Upper lobe of left lung (tissue), 6 donors: ENCODE data around the gene RAD51D. TPM values are rescaled to one million over a fixed set of nuclear protein-coding genes. Genes with fewer than 3 reads are reported as not detected.

Experiments
- ATAC-seq, 2 donors: fragments of 200-7000 bp; cut with Tn5 transposase; one replicate each; pipeline ENCODE4 v1.9.1; 2022; ENCODE audit warnings: mild to moderate bottlenecking in 2 of 2, moderate library complexity in 2 of 2; ENCODE audit not compliant: low FRiP score in 2 of 2
- DNase-seq, 2 donors: peaks; one replicate each; pipeline ENCODE4 v3.0.0-alpha.2; 2019 to 2020
- H3K27ac ChIP-seq, 4 donors: fragments of 200-600 bp; sonication (generic); one replicate each; pipeline ENCODE4 v1.5.1; 2016 to 2019
- H3K27me3 ChIP-seq, 4 donors: fragments of 200-600 bp; sonication (generic); one replicate each; pipeline ENCODE4 v1.5.1; 2017 to 2019
- H3K36me3 ChIP-seq, 4 donors: fragments of 200-600 bp; sonication (generic); one replicate each; pipeline ENCODE4 v1.5.1; 2016 to 2019
- H3K4me1 ChIP-seq, 4 donors: fragments of 200-600 bp; sonication (generic); one replicate each; pipeline ENCODE4 v1.5.1; 2018 to 2019
- H3K4me3 ChIP-seq, 4 donors: fragments of 200-600 bp; sonication (generic); one replicate each; pipeline ENCODE4 v1.5.1; 2017 to 2019; ENCODE audit warnings: mild to moderate bottlenecking in 2 of 4, moderate library complexity in 1 of 4
- H3K9me3 ChIP-seq, 4 donors: fragments of 200-600 bp; sonication (generic); one replicate each; pipeline ENCODE4 v1.5.1; 2018 to 2019
- EP300 ChIP-seq, 4 donors: sonication (generic); formaldehyde crosslinking; IDR thresholded peaks; one replicate each; pipeline ENCODE4 v1.5.1; 2017; ENCODE audit warnings: antibody characterized with exemption in 4 of 4, control low read depth in 2 of 4
- POLR2A ChIP-seq, 4 donors: fragments of 450-650 bp; IDR thresholded peaks; one replicate each; pipeline ENCODE4 v1.5.1; 2016 to 2017; ENCODE audit warnings: antibody characterized with exemption in 4 of 4, mild to moderate bottlenecking in 2 of 4
- POLR2AphosphoS5 ChIP-seq, 2 donors: sonication (generic); formaldehyde crosslinking; IDR thresholded peaks; one replicate each; pipeline ENCODE4 v1.5.1; 2017; ENCODE audit warnings: antibody characterized with exemption in 2 of 2
- WGBS, 2 donors: methylation state at CpG; one replicate each; pipeline ENCODE4 v1.1.5; 2017 to 2018; 5-methylcytosine and 5-hydroxymethylcytosine counted together
- total RNA-seq, 6 donors: library from RNA; depleted of rRNA in 4 of 6; stranded (reverse); fragments of >200 nt in 4 of 6; gene quantifications; one replicate each; pipeline versions ENCODE4 v1.1.0 to v1.2.1, GENCODE V29; 2016 to 2021
- TF ChIP-seq, protein P1 (sequence below), 6 experiments: fragments of 450-650 bp in 4 of 6; fragments of 200-600 bp in 2 of 6; sonication (generic) in 2 of 6; IDR thresholded peaks; one replicate each; pipeline ENCODE4 v1.5.1; 2016 to 2019; ENCODE audit warnings: antibody characterized with exemption in 6 of 6
- donor health status: DM: no; HTN: no; CAD: no; lungs with moderate emphysema.
- donor health status: DM: no; HTN: yes; CAD: no; lungs with severe emphysema.

RAD51D gene
- total RNA-seq, 6 donors from 2014 or later = 3.5 to 14.7 (median 7.5) TPM

DNA sequence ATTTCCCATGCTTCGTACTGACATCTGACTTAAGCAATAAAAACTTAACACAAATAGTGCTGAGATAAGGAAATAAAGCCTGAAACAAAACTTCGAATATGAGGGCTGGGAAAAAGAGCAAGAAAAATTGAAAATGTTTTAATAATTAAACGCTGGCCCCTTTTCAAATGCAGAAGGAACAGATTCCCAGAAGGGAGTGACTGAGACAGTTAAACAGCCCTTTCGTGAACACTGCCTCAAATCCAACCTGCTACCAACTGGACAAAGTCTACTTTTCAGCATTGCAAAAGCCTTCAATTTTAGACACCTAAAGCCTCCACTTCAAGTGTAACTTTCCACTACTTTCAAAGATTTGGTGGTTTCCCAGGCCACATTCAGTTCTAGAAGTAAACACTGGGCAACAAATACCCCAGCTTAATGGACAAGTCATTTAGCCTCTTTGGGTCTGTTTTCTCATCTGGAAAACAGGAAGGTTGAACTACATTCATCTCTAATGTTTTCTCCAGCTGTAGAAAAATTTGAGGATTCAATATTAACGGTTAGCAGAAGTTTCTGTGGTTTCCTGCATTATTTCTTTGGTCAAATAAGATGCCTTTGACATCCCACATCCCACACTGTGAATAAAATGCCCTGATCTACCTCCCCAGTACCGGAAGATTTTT is 68.0 kb downstream of the RAD51D start:
- TF ChIP-seq, protein P1, sequence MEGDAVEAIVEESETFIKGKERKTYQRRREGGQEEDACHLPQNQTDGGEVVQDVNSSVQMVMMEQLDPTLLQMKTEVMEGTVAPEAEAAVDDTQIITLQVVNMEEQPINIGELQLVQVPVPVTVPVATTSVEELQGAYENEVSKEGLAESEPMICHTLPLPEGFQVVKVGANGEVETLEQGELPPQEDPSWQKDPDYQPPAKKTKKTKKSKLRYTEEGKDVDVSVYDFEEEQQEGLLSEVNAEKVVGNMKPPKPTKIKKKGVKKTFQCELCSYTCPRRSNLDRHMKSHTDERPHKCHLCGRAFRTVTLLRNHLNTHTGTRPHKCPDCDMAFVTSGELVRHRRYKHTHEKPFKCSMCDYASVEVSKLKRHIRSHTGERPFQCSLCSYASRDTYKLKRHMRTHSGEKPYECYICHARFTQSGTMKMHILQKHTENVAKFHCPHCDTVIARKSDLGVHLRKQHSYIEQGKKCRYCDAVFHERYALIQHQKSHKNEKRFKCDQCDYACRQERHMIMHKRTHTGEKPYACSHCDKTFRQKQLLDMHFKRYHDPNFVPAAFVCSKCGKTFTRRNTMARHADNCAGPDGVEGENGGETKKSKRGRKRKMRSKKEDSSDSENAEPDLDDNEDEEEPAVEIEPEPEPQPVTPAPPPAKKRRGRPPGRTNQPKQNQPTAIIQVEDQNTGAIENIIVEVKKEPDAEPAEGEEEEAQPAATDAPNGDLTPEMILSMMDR (IDR thresholded peaks at IDR 0.05) = no peak
- TF ChIP-seq POLR2A (IDR thresholded peaks at IDR 0.05) (no peak), EP300 (IDR thresholded peaks at IDR 0.05) (no peak), POLR2AphosphoS5 (IDR thresholded peaks at IDR 0.05) (no peak)
- 29 to 34% methylated on average over 6 of the region's 6 CpGs for WGBS, 2 donors
- ATAC-seq = peak in 1 of 2 donors; percentile 31
- Histone ChIP-seq H3K9me3 (no peaks in the 10 kb centered on the region), H3K27me3 (no peaks in the 10 kb centered on the region), H3K4me3 (no peak overlapping the region), H3K4me1 (peaks cover 18 to 38% (median 26%) of the 10 kb centered on the region in 4 donors), H3K36me3 (no peaks in the 10 kb centered on the region), H3K27ac (peak overlapping the region; percentile 55 to 74 (median 64))
- DNase-seq = no peak

DNA sequence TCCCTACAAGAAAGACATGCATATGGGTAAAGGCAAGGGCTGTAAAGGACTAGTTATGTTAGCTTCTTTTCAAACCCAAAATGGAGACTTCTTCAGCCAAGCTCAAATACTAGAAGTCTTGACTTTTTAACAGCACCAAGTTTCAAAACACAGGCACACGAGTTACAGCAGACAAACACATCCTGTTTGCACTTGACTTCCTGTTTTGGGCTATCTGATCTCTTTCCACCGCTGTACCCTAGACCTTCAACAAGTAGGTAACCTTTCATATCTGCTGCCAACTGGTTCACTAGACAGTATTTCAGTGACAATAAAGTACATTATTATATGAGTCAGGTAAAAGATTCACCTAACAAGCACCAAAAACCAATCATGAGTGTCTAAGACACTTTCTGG is 68.5 kb downstream of the RAD51D start:
- Histone ChIP-seq H3K36me3 (no peaks in the 10 kb centered on the region), H3K27ac (peak overlapping the region; percentile 55 to 74 (median 64)), H3K27me3 (no peaks in the 10 kb centered on the region), H3K9me3 (no peaks in the 10 kb centered on the region), H3K4me1 (peaks cover 20 to 40% (median 27%) of the 10 kb centered on the region in 4 donors), H3K4me3 (no peak overlapping the region)
- ATAC-seq (peak; percentile 73 to 77), DNase-seq (peak in 1 of 2 donors; percentile 26)
- 8 to 13% methylated on average over 2 of the region's 2 CpGs for WGBS, 2 donors
- TF ChIP-seq POLR2AphosphoS5 (IDR thresholded peaks at IDR 0.05) = no peak
- TF ChIP-seq POLR2A (IDR thresholded peaks at IDR 0.05) = peak in 1 of 4 donors; percentile 29

DNA sequence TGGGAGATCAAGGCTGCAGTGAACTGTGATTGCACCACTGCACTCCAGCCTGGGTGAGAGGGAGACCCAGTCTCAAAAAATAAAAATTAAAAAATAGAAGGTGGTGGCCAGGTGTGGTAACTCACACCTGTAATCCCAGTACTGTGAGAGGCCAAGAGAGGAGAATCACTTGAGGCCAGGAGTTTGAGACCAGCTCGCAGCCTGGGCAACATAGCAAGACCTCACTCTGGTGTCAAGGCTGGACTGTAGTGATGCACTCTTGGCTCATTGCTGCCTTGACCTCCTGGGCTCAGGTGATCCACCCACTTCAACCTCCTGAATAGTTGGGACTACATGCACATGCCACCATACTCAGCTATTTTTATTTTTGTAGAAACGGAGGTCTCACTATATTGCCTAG is 69.5 kb downstream of the RAD51D start:
- 89 to 90% methylated on average over 2 of the region's 2 CpGs for WGBS, 2 donors
- DNase-seq (no peak), ATAC-seq (no peak)
- TF ChIP-seq, protein P1 (IDR thresholded peaks at IDR 0.05) = no peak
- no peak for TF ChIP-seq POLR2A (IDR thresholded peaks at IDR 0.05)
- no peak for TF ChIP-seq EP300 (IDR thresholded peaks at IDR 0.05)
- TF ChIP-seq POLR2AphosphoS5 (IDR thresholded peaks at IDR 0.05) = no peak
- Histone ChIP-seq H3K4me1 (peaks cover 27 to 46% (median 28%) of the 10 kb centered on the region in 4 donors), H3K9me3 (no peaks in the 10 kb centered on the region), H3K27me3 (no peaks in the 10 kb centered on the region), H3K4me3 (no peak overlapping the region), H3K27ac (peak overlapping the region in 3 of 4 donors; percentile 55 to 74 (median 64)), H3K36me3 (no peaks in the 10 kb centered on the region)

DNA sequence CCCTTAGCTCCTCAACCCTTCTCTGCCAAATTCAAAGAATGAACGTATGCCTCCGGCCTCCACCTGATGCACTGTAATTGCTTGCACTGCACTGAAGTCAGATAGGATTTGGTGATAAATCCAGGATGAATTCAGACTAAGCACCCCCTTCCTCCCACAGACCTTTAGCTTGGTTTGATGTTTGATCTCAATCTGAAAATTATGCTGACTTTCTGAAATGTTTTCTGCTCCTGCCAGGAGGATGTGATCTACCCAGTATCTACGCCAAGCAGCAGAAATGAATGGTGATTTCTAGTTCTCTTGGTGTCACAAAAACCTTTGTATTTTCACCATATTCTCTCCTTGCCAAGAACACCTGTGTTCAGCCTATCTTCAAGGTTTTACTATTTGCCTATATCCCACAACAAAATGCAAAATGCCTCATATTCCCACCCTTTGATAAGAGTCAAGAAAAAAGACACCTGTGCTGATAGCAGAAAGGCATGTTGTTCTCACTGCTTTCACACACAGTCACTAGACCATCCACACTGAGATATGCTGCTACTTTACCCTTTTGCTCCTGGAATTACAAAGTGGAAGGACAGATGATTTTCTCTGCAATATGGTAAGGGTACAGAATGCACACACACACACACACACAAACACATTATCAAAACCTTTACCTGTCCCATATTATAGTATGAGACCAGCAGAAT is 70.8 kb downstream of the RAD51D start:
- DNase-seq = no peak
- H3K9me3 ChIP-seq = no peaks in the 10 kb centered on the region
- no peak overlapping the region for H3K27ac ChIP-seq
- H3K4me3 ChIP-seq = no peak overlapping the region
- H3K27me3 ChIP-seq = no peaks in the 10 kb centered on the region
- no peaks in the 10 kb centered on the region for H3K36me3 ChIP-seq
- H3K4me1 ChIP-seq = peaks cover 27 to 46% (median 28%) of the 10 kb centered on the region in 4 donors
- TF ChIP-seq EP300 (IDR thresholded peaks at IDR 0.05) (no peak), POLR2AphosphoS5 (IDR thresholded peaks at IDR 0.05) (no peak), POLR2A (IDR thresholded peaks at IDR 0.05) (no peak)
- TF ChIP-seq, protein P1 (IDR thresholded peaks at IDR 0.05) = no peak
- 98% methylated on average over 3 of the region's 3 CpGs for WGBS, 2 donors
- no peak for ATAC-seq

DNA sequence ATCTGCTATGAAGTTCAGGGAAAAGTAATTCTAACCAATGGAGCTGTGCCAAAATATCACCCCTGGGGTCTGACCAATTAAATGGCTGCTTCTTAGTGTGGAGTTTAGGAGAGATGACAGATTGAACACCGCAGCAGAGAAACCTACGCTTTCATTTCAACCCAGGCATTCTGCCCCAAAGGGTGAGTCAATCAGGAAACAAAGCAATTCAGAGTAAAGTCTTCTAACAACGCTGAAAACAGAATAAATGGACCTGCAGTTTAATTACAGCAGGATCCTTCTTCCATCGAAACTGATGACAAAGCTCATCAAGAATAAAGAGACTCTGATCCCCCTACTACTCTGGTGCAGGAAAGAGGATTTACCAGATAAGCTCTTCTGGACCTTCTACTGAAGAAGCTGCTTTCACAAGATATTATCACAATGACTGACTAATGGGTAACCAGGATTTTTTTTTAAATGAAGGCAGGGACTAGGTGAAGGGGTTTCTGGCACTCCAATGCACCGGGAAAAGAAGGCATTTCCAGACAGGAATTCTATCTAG is 72.8 kb downstream of the RAD51D start:
- Histone ChIP-seq H3K4me3 (no peak overlapping the region), H3K27ac (peak overlapping the region in 1 of 4 donors; percentile 11), H3K36me3 (no peaks in the 10 kb centered on the region), H3K9me3 (no peaks in the 10 kb centered on the region), H3K4me1 (peaks cover 16 to 28% (median 22%) of the 10 kb centered on the region in 4 donors), H3K27me3 (no peaks in the 10 kb centered on the region)
- TF ChIP-seq POLR2A (IDR thresholded peaks at IDR 0.05) = no peak
- ATAC-seq = no peak
- no peak for DNase-seq
- 69 to 70% methylated on average over 5 of the region's 5 CpGs for WGBS, 2 donors
